Sigmoid colon (tissue), 7 donors: ENCODE measurements around the gene MRTFA. TPM values are rescaled to one million over a fixed set of nuclear protein-coding genes. Genes with fewer than 3 reads are reported as not detected.

Experiments used
- DNase-seq: peaks from one replicate; pipeline ENCODE4 v3.0.0-alpha.2; 2019
- H3K27ac ChIP-seq, 4 donors: fragments of 200-600 bp; sonication (generic); one replicate each; pipeline ENCODE4 v1.5.1; 2016 to 2019; ENCODE audit warnings: mild to moderate bottlenecking in 1 of 4
- H3K27me3 ChIP-seq, 3 donors: fragments of 200-600 bp; sonication (generic); one replicate each; pipeline ENCODE4 v1.5.1; 2019; ENCODE audit warnings: mild to moderate bottlenecking in 1 of 3
- H3K36me3 ChIP-seq, 4 donors: fragments of 200-600 bp; sonication (generic); one replicate each; pipeline ENCODE4 v1.5.1; 2016 to 2019
- H3K4me1 ChIP-seq, 4 donors: fragments of 200-600 bp; sonication (generic); one replicate each; pipeline ENCODE4 v1.5.1; 2017 to 2019
- H3K4me3 ChIP-seq, 4 donors: fragments of 200-600 bp; sonication (generic); one replicate each; pipeline ENCODE4 v1.5.1; 2017 to 2019; ENCODE audit warnings: mild to moderate bottlenecking in 2 of 4, moderate library complexity in 1 of 4
- H3K9me3 ChIP-seq, 4 donors: fragments of 200-600 bp in 3 of 4; sonication (generic) in 3 of 4; one replicate each; pipeline versions ENCODE4 v1.5.1 to v1.6.1; 2013 to 2019
- EP300 ChIP-seq, 4 donors: sonication (generic); formaldehyde crosslinking; IDR thresholded peaks; one replicate each; pipeline ENCODE4 v1.6.1; 2017; ENCODE audit warnings: antibody characterized with exemption in 4 of 4
- POLR2A ChIP-seq, 2 donors: fragments of 450-650 bp; IDR thresholded peaks; one replicate each; pipeline ENCODE4 v1.6.1; 2016; ENCODE audit warnings: antibody characterized with exemption in 2 of 2, mild to moderate bottlenecking in 2 of 2, moderate library complexity in 2 of 2
- POLR2AphosphoS5 ChIP-seq, 4 donors: sonication (generic); formaldehyde crosslinking; IDR thresholded peaks; one replicate each; pipeline ENCODE4 v1.6.1; 2017; ENCODE audit warnings: antibody characterized with exemption in 4 of 4
- WGBS, 2 donors: extraction: QIAGEN DNeasy Blood & Tissue Kit; methylation state at CpG; one replicate each; pipeline ENCODE4 v1.1.7; 2013; 5-methylcytosine and 5-hydroxymethylcytosine counted together
- intact Hi-C: fragments of 100-400 bp; cut with DNase I; formaldehyde crosslinking; loops from one replicate; pipeline ENCODE4 v1.15.1; 2023
- polyA plus RNA-seq, 3 donors: library from polyadenylated mRNA; stranded (reverse); fragments of 200-250 nt; gene quantifications; one replicate each; pipeline ENCODE4 v1.2.3, GENCODE V29; 2013
- total RNA-seq, 4 donors: library from RNA; depleted of rRNA; stranded (reverse); fragments of >200 nt; gene quantifications; one replicate each; pipeline ENCODE4 v1.1.0, GENCODE V29; 2016
- TF ChIP-seq, protein P1 (sequence below), 4 experiments: fragments of 450-650 bp in 3 of 4; fragments of 200-600 bp in 1 of 4; IDR thresholded peaks; one replicate each; pipeline ENCODE4 v1.5.1; 2016 to 2019; ENCODE audit warnings: antibody characterized with exemption in 4 of 4, mild to moderate bottlenecking in 3 of 4, moderate library complexity in 2 of 4
- donor health status: healthy with polysubstance abuse.
- donor health status: Bipolar disorder and iron deficiency.
- donor health status: healthy.

The MRTFA gene
- total and polyA plus RNA-seq, 7 donors: 10.8 to 104 (median 29.2) TPM

DNA sequence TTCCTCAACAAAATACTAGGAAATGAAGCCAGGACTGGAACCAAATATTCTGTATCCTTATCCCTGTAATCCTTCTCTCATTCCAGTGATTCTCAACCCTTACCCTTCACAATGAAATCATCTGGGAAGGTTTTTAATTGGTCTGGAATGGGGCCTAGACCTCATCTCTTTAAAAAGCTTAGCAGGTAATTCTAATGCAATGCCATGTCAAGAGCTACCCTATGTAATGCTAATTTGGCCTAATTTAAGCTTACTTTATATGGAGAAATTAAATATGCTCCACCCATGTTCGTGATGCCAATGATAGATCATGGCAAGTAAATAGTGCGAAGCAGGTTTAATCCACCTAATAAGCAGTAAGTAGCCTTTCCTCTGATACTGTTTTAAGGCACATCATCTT, 164.5 kb downstream of the MRTFA start:
- TF ChIP-seq, protein P1, sequence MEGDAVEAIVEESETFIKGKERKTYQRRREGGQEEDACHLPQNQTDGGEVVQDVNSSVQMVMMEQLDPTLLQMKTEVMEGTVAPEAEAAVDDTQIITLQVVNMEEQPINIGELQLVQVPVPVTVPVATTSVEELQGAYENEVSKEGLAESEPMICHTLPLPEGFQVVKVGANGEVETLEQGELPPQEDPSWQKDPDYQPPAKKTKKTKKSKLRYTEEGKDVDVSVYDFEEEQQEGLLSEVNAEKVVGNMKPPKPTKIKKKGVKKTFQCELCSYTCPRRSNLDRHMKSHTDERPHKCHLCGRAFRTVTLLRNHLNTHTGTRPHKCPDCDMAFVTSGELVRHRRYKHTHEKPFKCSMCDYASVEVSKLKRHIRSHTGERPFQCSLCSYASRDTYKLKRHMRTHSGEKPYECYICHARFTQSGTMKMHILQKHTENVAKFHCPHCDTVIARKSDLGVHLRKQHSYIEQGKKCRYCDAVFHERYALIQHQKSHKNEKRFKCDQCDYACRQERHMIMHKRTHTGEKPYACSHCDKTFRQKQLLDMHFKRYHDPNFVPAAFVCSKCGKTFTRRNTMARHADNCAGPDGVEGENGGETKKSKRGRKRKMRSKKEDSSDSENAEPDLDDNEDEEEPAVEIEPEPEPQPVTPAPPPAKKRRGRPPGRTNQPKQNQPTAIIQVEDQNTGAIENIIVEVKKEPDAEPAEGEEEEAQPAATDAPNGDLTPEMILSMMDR (IDR thresholded peaks at IDR 0.05): no peak
- TF ChIP-seq EP300 (IDR thresholded peaks at IDR 0.05): no peak
- peaks cover 0 to 19% (median 7%) of the 10 kb centered on the region in 4 donors for H3K4me1 ChIP-seq
- no peaks in the 10 kb centered on the region for H3K9me3 ChIP-seq
- H3K27ac ChIP-seq: no peak overlapping the region
- 89 to 98% methylated on average over 2 of the region's 2 CpGs for WGBS, 2 donors
- H3K36me3 ChIP-seq: no peaks in the 10 kb centered on the region
- no peaks in the 10 kb centered on the region for H3K27me3 ChIP-seq
- no peak overlapping the region for H3K4me3 ChIP-seq
- no peak for DNase-seq
- intact Hi-C loops: no loop called here

DNA sequence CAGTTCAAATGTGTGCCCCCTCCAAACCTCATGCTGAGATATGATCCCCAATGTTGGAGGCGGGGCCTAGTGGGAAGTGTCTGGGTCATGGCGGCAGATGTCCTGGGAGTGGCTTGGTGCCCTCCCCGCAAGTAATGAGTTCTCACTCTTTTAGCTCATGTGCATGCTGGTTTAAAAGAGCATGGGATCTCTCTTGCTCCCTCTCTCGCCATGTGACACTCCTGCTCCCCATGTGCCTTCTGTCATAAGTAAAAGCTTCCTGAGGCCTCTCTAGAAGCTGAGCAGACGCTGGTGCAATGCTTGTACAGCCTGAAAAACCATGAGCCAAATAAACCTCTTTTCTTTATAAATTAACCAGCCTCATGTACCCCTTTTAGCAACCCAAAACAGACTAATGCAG, 167.3 kb downstream of the MRTFA start:
- intact Hi-C loops: no loop called here
- no peak for TF ChIP-seq EP300 (IDR thresholded peaks at IDR 0.05)
- no peak for TF ChIP-seq POLR2AphosphoS5 (IDR thresholded peaks at IDR 0.05)
- TF ChIP-seq, protein P1 (IDR thresholded peaks at IDR 0.05): no peak
- no peak for TF ChIP-seq POLR2A (IDR thresholded peaks at IDR 0.05)
- 95 to 98% methylated on average over 5 of the region's 5 CpGs for WGBS, 2 donors

DNA sequence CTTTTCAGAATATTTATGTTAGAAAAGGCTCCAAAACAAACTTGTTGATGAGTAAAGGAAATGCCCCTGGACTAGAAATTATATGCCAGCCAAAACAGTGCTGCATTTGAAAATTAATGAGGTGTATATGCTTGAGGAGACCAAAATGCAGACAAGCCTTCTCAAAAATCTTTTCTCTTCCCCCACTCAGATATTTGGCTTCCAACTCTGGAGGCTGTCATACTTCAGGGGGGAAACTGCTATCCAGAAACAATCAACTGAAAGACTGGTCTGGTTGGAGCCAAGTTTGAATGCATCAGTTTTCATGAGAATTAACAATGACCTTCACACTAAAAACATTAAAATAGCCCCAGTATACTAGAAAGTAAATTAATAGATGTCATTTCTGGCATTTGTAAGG, 167.9 kb downstream of the MRTFA start:
- no peak overlapping the region for H3K4me3 ChIP-seq
- H3K27me3 ChIP-seq: no peaks in the 10 kb centered on the region
- intact Hi-C loops: no loop called here
- TF ChIP-seq POLR2AphosphoS5 (IDR thresholded peaks at IDR 0.05): no peak
- TF ChIP-seq, protein P1 (IDR thresholded peaks at IDR 0.05): no peak
- no peak for TF ChIP-seq POLR2A (IDR thresholded peaks at IDR 0.05)
- TF ChIP-seq EP300 (IDR thresholded peaks at IDR 0.05): no peak
- no peak for DNase-seq
- H3K27ac ChIP-seq: no peak overlapping the region
- no peaks in the 10 kb centered on the region for H3K9me3 ChIP-seq
- peaks cover 0 to 11% (median 3%) of the 10 kb centered on the region in 4 donors for H3K4me1 ChIP-seq
- no peaks in the 10 kb centered on the region for H3K36me3 ChIP-seq

More for the DNA sequence above, 167.3 kb downstream of the MRTFA start:
- Histone ChIP-seq H3K36me3 (no peaks in the 10 kb centered on the region), H3K9me3 (no peaks in the 10 kb centered on the region), H3K4me3 (no peak overlapping the region), H3K27ac (no peak overlapping the region), H3K27me3 (no peaks in the 10 kb centered on the region), H3K4me1 (peaks cover 0 to 11% (median 3%) of the 10 kb centered on the region in 4 donors)
- no peak for DNase-seq

DNA sequence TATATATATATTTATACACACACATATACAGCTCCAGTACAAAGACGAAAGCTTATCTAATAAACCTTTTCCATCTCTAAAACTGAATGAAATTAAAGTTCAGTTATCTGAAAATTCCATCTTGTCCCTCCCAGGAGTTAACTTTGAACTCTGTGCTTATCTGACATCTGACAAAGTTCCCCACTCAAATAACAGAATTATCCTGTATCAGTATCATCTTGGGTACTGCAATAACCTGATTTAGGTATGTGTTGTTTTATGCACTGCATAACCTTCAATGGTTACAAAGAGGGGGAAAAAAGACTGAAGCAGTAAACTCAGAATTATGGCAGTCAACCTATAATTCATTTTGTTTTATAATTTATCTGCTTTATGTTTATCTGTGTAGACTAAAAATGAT, 169.5 kb downstream of the MRTFA start:
- 72 to 92% methylated on average over 1 of the region's 1 CpG for WGBS, 2 donors

More for the DNA sequence above, 169.5 kb downstream of the MRTFA start:
- Histone ChIP-seq H3K27me3 (no peaks in the 10 kb centered on the region), H3K9me3 (no peaks in the 10 kb centered on the region), H3K4me1 (peaks cover 0 to 11% (median 3%) of the 10 kb centered on the region in 4 donors), H3K27ac (no peak overlapping the region), H3K36me3 (no peaks in the 10 kb centered on the region), H3K4me3 (no peak overlapping the region)
- TF ChIP-seq, protein P1 (IDR thresholded peaks at IDR 0.05): no peak
- TF ChIP-seq POLR2AphosphoS5 (IDR thresholded peaks at IDR 0.05): no peak
- no peak for TF ChIP-seq POLR2A (IDR thresholded peaks at IDR 0.05)
- TF ChIP-seq EP300 (IDR thresholded peaks at IDR 0.05): no peak
- intact Hi-C loops: no loop called here
- DNase-seq: no peak
